GM20000 (cell line): ENCODE measurements around the gene MALL.

Experiments
- DNase-seq: peaks from one replicate; pipeline ENCODE4 v3.0.0; 2012; ENCODE audit warnings: low spot score
- TF ChIP-seq, protein P1 (sequence below): IDR thresholded peaks from 2 replicates; pipeline ENCODE4 v1.5.1; 2012; ENCODE audit warnings: mild to moderate bottlenecking, control low read depth; ENCODE audit errors: extremely low read depth, missing control alignments

Gene MALL

DNA sequence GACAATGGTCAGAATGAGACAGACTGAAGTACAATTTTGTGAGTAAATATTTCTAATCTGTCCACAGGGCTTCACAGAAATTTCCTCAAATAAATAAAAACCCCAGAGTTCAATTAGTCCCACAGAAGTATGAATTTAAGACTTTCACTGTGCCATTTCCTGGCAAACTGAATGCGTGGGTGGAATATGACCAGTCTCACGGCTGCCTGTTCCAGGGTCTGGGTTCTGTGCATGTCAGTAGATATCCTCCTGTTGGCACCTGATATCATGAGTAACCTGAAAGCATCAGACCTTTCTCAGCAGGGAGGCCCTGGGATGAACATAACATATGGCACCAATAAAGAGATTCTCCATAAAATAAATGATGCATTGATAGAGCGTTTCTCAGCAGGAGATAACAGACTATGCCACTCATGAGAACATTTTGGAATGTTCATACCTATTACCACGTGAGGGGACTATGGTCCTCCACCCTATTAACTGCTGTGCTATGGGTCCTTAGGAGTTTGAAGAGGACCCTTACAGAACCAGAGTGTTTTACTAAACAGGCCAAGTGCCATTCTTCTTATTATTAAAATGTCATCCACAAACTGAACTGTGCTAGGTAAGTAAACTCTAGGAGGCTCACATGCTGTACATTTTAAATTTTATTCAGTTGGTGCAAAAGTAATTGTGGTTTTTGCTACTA is 10.6 kb upstream of the MALL start:
- TF ChIP-seq, protein P1, sequence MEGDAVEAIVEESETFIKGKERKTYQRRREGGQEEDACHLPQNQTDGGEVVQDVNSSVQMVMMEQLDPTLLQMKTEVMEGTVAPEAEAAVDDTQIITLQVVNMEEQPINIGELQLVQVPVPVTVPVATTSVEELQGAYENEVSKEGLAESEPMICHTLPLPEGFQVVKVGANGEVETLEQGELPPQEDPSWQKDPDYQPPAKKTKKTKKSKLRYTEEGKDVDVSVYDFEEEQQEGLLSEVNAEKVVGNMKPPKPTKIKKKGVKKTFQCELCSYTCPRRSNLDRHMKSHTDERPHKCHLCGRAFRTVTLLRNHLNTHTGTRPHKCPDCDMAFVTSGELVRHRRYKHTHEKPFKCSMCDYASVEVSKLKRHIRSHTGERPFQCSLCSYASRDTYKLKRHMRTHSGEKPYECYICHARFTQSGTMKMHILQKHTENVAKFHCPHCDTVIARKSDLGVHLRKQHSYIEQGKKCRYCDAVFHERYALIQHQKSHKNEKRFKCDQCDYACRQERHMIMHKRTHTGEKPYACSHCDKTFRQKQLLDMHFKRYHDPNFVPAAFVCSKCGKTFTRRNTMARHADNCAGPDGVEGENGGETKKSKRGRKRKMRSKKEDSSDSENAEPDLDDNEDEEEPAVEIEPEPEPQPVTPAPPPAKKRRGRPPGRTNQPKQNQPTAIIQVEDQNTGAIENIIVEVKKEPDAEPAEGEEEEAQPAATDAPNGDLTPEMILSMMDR = no peak
- DNase-seq = no peak

DNA sequence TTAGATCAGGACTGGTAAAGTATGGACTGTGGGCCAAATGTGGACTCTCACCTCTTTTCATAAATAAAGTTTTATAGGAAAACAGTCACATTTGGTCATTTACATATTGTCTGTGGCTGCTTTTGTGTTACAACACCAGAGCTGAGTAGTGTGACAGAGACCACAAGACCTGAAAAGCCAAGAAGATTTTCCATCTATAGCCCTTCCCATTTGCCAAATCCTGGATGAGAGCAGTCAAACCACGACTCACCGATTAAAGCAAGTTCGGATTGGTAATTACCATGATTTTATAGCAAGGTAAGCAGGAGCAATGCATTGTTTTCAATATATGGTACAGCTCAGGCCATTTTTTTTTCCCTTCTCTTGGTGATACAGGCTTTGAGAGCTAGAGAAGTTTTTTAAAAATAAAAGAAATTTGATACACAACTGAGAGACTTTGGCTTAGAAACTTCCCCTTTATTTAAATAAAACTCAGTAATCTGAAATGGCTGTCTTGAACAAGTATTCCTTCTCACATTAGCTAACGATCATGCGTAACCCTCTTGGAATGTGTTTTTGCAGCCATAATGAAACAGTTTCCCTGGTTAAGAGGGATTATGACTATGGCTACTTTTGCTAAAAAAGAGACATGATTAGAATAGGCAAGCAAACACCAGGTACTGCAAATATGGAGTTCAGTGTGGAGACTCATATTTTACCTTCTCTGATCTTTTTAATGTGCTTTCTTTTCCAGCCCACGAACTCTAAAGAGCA is 9.5 kb upstream of the MALL start:
- no peak for DNase-seq
- TF ChIP-seq, protein P1 = no peak

DNA sequence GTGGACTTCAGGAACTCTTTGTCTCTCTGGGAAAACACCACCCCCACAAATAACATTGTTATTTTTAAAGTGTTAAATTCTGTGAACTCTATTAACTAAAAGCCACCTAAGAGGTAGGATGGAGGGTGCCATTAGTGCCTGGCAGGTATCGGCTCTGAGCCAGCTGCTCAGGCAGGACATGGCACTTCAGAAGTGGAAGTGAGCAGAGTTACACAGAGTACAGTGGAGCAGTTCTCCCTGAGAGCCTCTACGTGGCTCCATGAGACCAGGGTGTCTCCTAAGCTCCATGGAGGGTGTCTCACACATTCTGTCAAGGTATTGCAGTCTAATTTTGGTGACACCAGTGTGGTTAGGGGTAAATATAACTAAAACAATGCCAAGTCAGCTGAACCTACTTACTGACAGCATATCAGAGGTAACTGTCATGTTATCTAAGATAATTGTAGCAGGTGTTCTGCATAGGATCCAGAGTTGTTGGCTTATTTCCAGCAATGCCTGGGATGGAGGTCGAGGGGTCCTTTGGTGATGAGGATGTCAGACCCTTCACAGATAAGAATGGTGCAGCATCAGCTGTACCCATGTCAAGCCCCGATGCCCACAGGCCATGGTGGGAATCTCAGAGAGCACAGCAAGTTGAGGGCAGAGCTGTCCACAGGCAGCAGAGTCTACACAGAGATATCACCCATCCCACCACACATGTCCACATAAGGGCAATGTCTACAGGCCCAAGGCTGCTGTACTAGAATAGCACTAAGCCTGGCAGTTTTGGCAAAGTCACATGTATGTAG is 8.6 kb upstream of the MALL start:
- TF ChIP-seq, protein P1 = no peak
- DNase-seq = no peak

DNA sequence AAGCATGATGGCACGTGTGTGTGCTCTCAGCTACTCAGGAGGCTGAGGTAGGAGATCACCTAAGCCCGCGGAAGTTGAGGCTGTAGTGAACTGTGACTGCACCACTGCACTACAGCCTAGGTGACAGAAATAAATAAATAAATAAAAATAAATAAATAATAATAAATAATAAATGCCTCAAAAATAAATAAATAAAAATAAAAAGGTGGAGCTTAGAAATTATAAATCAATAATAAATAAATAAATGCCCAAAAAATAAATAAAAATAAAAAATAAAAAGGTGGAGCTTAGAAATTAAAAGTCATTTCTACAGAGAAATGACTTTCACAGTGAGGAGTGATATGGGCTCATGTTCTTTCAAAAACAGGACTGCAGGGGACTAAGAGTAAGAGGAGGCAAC is 6.0 kb upstream of the MALL start:
- no peak for DNase-seq
- TF ChIP-seq, protein P1 = no peak

DNA sequence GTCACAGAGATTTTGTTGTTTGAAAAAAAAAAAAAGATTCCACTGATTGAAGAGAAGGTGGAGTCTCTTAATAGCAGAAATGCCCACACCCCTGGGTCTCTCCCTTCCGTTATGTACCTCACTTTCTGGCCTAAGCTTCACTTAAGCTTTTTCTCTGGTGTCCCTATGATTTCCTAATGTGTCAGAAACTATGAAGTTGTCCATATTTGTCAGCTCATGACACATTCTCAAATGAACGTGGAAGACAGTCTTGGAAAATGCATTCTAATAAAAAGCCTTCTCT is 5.4 kb upstream of the MALL start:
- no peak for DNase-seq
- TF ChIP-seq, protein P1 = no peak

DNA sequence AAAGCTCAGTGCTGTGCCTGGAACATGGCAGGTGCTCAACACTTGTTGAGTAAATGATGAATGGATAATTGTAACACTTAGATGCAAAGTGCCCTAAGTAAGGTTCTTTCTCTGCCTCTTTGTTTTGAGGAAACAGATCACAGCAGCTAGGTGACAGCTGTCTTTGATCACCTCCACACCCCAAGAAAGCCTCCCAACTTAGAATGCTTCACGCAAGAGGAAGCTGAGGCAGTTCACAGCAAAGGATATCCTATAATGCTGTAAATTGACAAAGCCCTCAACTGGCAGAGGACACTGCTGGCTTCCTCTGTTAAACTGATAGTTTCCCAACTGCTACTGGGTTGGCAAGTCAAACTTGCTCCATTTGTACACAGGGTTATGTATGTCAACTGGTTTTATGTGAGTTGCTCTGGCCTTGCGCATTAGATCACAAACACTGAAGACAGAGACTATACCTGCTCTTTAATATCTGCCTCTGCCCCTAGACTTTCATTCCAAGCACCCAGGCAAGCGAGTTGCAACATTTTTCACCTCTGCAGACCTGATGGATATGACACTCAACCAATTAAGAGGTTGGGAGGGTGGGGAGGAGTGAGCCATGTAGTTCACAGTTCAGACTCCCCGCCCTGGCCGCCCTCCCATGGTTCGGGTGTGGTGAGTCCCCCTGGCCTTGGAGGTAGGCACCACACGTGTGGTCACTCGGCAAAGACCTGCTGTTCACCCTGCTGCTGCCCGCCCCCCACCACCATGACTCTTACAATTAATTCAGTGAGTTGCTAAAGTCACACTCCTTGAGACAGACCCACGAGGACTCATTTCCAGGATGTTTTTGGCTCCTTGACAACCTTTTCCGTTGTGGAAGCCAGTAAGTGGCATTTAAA is 4.8 kb upstream of the MALL start:
- no peak for DNase-seq
- TF ChIP-seq, protein P1 = no peak
